Measurements from ENCODE around the gene ZP2. TPM values are rescaled to one million over a fixed set of nuclear protein-coding genes. Genes with fewer than 3 reads are reported as not detected.

Gene ZP2
- total and polyA plus RNA-seq, 4 donors: not detected

- 53% methylated on average over 7 of the region's 7 CpGs for WGBS
- Histone ChIP-seq H3K36me3 (ENCODE audit: control insufficient read depth in 4 of 4, insufficient read depth in 3 of 4, low read depth in 1 of 4, low read length in 3 of 4) (no peaks in the 10 kb centered on the region), H3K27me3 (ENCODE audit: control insufficient read depth in 4 of 4, insufficient read depth in 4 of 4, low read length in 3 of 4) (no peaks in the 10 kb centered on the region), H3K4me1 (ENCODE audit: control insufficient read depth in 4 of 4, insufficient read depth in 4 of 4, low read length in 3 of 4) (no peaks in the 10 kb centered on the region), H3K4me3 (ENCODE audit: low read depth in 1 of 3, low read length in 3 of 3) (no peak overlapping the region), H3K9ac (ENCODE audit: low read depth in 1 of 2, low read length in 2 of 2) (no peak overlapping the region), H3K9me3 (ENCODE audit: control insufficient read depth in 4 of 4, low read length in 3 of 4) (no peaks in the 10 kb centered on the region), H3K27ac (ENCODE audit: low read depth in 1 of 2, low read length in 2 of 2) (no peak overlapping the region)
- DNase-seq (ENCODE audit: low spot score): no peak
- no peak for TF ChIP-seq EGR1 (IDR thresholded peaks at IDR 0.05; ENCODE audit: low read depth in 2 of 2)
- TF ChIP-seq JUND (IDR thresholded peaks at IDR 0.05): no peak
- no peak for TF ChIP-seq CTCF (IDR thresholded peaks at IDR 0.05; ENCODE audit: low read depth, low read length, missing input control)
- no peak for TF ChIP-seq TAF1 (conservative IDR thresholded peaks at IDR 0.05)
- TF ChIP-seq, protein P1, sequence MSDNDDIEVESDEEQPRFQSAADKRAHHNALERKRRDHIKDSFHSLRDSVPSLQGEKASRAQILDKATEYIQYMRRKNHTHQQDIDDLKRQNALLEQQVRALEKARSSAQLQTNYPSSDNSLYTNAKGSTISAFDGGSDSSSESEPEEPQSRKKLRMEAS (IDR thresholded peaks at IDR 0.05): no peak
These were observed 6.8 kb upstream of the ZP2 start for GRCh38 chr16:21218153-21218552.

GRCh38 chr16:21217121-21217520, 5.7 kb upstream of the ZP2 start:
- no peak overlapping the region for H3K9ac ChIP-seq (ENCODE audit: low read depth in 1 of 2, low read length in 2 of 2)
- H3K36me3 ChIP-seq (ENCODE audit: control insufficient read depth in 4 of 4, insufficient read depth in 3 of 4, low read depth in 1 of 4, low read length in 3 of 4): no peaks in the 10 kb centered on the region
- no peak overlapping the region for H3K4me3 ChIP-seq (ENCODE audit: low read depth in 1 of 3, low read length in 3 of 3)
- WGBS: 91% methylated on average over 2 of the region's 2 CpGs
- TF ChIP-seq YY1 (IDR thresholded peaks at IDR 0.05) (no peak), SP1 (IDR thresholded peaks at IDR 0.05) (no peak)
- TF ChIP-seq, protein P1 (IDR thresholded peaks at IDR 0.05): no peak
- H3K27ac ChIP-seq (ENCODE audit: low read depth in 1 of 2, low read length in 2 of 2): no peak overlapping the region
- no peak for DNase-seq (ENCODE audit: low spot score)
- H3K4me1 ChIP-seq (ENCODE audit: control insufficient read depth in 4 of 4, insufficient read depth in 4 of 4, low read length in 3 of 4): no peaks in the 10 kb centered on the region
- no peaks in the 10 kb centered on the region for H3K27me3 ChIP-seq (ENCODE audit: control insufficient read depth in 4 of 4, insufficient read depth in 4 of 4, low read length in 3 of 4)
- H3K9me3 ChIP-seq (ENCODE audit: control insufficient read depth in 4 of 4, low read length in 3 of 4): no peaks in the 10 kb centered on the region

GRCh38 chr16:21214086-21214485, 2.7 kb upstream of the ZP2 start:
- Histone ChIP-seq H3K9me3 (ENCODE audit: control insufficient read depth in 4 of 4, low read length in 3 of 4) (no peaks in the 10 kb centered on the region), H3K4me1 (ENCODE audit: control insufficient read depth in 4 of 4, insufficient read depth in 4 of 4, low read length in 3 of 4) (no peaks in the 10 kb centered on the region), H3K4me3 (ENCODE audit: low read depth in 1 of 3, low read length in 3 of 3) (no peak overlapping the region), H3K36me3 (ENCODE audit: control insufficient read depth in 4 of 4, insufficient read depth in 3 of 4, low read depth in 1 of 4, low read length in 3 of 4) (no peaks in the 10 kb centered on the region), H3K27me3 (ENCODE audit: control insufficient read depth in 4 of 4, insufficient read depth in 4 of 4, low read length in 3 of 4) (no peaks in the 10 kb centered on the region), H3K9ac (ENCODE audit: low read depth in 1 of 2, low read length in 2 of 2) (no peak overlapping the region), H3K27ac (ENCODE audit: low read depth in 1 of 2, low read length in 2 of 2) (no peak overlapping the region)
- 88% methylated on average over 4 of the region's 4 CpGs for WGBS
- TF ChIP-seq NR2F2 (IDR thresholded peaks at IDR 0.05): no peak
- no peak for DNase-seq (ENCODE audit: low spot score)

DNA sequence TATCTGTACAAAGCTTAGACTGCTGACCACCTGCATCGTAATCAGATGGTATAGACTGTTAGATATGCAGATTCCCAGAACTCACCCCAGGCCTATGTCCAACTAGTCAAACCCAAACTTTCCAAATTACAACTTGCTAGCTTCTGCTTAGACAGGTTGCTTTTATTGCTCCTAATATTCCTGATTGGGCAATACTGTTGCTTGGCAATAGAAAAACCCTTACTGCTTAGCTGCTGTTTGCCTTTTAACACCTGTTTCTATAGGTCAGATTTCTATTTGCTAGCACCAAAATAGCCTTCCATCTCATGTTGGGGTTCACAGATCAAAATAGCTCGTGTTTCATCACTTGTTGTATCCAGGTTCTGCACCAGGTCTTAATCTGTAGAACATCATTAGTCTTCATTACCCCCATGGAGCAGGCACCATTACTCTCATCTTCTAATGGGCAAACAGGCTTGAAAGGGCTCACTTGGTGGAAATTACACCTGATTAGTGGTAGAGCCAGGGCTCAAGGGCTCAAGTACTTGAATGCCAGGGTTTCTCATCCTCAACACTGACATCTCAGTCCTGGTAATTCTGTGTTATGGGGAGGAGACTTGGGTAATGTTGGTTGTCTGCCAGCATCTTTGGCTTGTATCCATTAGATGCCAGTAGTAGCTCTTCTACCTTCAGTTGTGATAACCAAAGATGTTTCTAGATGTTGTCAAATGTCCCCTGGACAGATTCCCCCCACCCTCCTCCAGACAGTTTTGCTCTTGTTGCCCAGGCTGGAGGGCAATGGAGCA, 2.7 kb downstream of the ZP2 start:
- H3K27ac ChIP-seq (ENCODE audit: low read depth in 1 of 2, low read length in 2 of 2): no peak overlapping the region
- no peaks in the 10 kb centered on the region for H3K9me3 ChIP-seq (ENCODE audit: control insufficient read depth in 4 of 4, low read length in 3 of 4)
- DNase-seq (ENCODE audit: low spot score): no peak

More for the DNA sequence above, 2.7 kb downstream of the ZP2 start:
- Histone ChIP-seq H3K4me3 (ENCODE audit: low read depth in 1 of 3, low read length in 3 of 3) (no peak overlapping the region), H3K27me3 (ENCODE audit: control insufficient read depth in 4 of 4, insufficient read depth in 4 of 4, low read length in 3 of 4) (no peaks in the 10 kb centered on the region), H3K36me3 (ENCODE audit: control insufficient read depth in 4 of 4, insufficient read depth in 3 of 4, low read depth in 1 of 4, low read length in 3 of 4) (no peaks in the 10 kb centered on the region), H3K9ac (ENCODE audit: low read depth in 1 of 2, low read length in 2 of 2) (no peak overlapping the region), H3K4me1 (ENCODE audit: control insufficient read depth in 4 of 4, insufficient read depth in 4 of 4, low read length in 3 of 4) (no peaks in the 10 kb centered on the region)
- no peak for TF ChIP-seq SP1 (IDR thresholded peaks at IDR 0.05)
- TF ChIP-seq, protein P2, sequence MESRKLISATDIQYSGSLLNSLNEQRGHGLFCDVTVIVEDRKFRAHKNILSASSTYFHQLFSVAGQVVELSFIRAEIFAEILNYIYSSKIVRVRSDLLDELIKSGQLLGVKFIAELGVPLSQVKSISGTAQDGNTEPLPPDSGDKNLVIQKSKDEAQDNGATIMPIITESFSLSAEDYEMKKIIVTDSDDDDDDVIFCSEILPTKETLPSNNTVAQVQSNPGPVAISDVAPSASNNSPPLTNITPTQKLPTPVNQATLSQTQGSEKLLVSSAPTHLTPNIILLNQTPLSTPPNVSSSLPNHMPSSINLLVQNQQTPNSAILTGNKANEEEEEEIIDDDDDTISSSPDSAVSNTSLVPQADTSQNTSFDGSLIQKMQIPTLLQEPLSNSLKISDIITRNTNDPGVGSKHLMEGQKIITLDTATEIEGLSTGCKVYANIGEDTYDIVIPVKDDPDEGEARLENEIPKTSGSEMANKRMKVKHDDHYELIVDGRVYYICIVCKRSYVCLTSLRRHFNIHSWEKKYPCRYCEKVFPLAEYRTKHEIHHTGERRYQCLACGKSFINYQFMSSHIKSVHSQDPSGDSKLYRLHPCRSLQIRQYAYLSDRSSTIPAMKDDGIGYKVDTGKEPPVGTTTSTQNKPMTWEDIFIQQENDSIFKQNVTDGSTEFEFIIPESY (IDR thresholded peaks at IDR 0.05): no peak
- 69% methylated on average over 2 of the region's 2 CpGs for whole genome bisulfite sequencing
